Activated effector memory CD4-positive, alpha-beta T cell treated with anti-CD3 and anti-CD28 coated beads, Interleukin-2, amount 50 U/mL, for 16 hours (primary cell): Measurements from ENCODE around the gene ST3GAL6.

Experiments used
- DNase-seq: peaks from one replicate; pipeline ENCODE4 v3.0.0-alpha.2; 2020

ST3GAL6 gene

GRCh38 chr3:98741121-98741716 is 21.9 kb upstream of the ST3GAL6 start:
- no peak for DNase-seq

DNA sequence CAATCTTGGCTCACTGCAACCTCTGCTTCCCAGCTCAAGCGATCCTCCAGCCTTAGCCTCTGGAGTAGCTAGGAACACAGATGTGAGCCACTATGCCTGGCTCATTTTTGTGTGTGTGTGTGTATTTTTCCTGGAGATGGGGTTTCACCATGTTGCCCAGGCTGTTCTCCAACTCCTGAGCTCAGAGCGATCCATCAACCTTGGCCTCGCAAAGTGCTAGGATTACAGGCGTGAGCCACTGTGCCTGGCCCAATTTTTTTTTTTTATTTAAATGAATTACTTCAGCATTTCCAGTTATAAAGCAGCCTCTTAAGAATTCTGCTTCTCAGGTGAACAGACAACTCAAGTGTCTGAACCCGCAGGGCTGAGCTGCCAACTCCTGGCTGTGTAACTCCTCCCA is 20.1 kb upstream of the ST3GAL6 start:
- DNase-seq: no peak

- DNase-seq: no peak
These were observed 18.9 kb upstream of the ST3GAL6 start for GRCh38 chr3:98744283-98744682.

- DNase-seq: no peak
These were observed 17.4 kb upstream of the ST3GAL6 start for GRCh38 chr3:98745718-98746117.

- no peak for DNase-seq
These were observed 17.0 kb upstream of the ST3GAL6 start for GRCh38 chr3:98746122-98746521.

GRCh38 chr3:98746882-98747281 is 16.3 kb upstream of the ST3GAL6 start:
- no peak for DNase-seq

GRCh38 chr3:98750276-98750919 is 12.7 kb upstream of the ST3GAL6 start:
- no peak for DNase-seq

GRCh38 chr3:98754483-98754882 is 8.7 kb upstream of the ST3GAL6 start:
- DNase-seq: no peak

DNA sequence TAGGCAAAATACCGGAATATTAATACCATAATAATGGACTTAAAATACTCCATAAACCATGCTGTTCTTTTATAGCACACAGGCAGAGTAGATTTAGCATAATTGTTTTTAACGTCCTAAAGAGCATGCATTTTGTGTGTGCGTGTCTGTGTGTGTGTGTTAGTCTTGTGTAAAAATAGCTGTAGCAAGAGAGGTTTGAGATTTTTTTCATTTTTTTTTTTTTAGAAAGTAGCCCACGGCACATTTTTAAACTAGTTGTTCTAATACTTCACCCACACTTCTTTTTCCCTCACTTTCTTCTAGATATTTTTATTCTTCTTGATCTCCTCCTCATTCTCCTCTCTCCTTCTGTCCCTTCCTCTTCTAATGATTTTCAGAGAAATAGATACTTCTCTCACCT is 7.5 kb upstream of the ST3GAL6 start:
- DNase-seq: no peak

GRCh38 chr3:98759629-98760028 is 3.5 kb upstream of the ST3GAL6 start:
- DNase-seq: no peak

GRCh38 chr3:98761643-98762229 is 1.4 kb upstream of the ST3GAL6 start:
- DNase-seq: no peak

DNA sequence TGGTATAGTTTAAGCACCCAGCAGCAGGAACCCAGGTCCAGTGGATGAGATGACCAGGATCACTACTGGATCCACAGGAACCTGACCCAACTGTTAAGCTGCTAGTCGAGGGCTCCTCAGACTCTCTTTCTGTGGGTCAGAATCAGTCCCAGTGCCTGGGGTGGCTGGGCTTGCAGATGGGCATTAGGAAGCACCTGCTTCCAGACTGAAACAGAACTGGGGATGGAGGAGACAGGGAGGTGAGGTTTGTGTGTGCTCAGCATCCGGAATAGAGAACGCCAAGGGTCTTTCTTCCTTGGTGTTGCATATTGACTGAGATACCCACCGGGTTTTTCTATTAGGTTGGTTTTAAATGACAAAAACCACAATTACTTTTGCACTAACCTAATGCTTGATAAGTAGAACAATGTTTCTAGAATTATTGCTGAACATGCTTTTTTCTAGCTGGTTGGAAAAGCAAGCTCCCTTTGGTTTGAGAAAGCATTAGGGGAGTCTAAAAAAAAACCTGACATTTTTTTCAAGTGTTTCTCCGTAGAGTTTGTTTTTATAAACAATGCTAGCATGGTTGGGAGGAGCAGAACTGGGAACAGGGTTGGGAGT is 779 bp downstream of the ST3GAL6 start:
- no peak for DNase-seq

GRCh38 chr3:98764472-98764884 is 1.3 kb downstream of the ST3GAL6 start:
- DNase-seq: no peak

GRCh38 chr3:98765721-98766120 is 2.6 kb downstream of the ST3GAL6 start:
- no peak for DNase-seq

- DNase-seq: no peak
These were observed 3.8 kb downstream of the ST3GAL6 start for GRCh38 chr3:98766924-98767323.

DNA sequence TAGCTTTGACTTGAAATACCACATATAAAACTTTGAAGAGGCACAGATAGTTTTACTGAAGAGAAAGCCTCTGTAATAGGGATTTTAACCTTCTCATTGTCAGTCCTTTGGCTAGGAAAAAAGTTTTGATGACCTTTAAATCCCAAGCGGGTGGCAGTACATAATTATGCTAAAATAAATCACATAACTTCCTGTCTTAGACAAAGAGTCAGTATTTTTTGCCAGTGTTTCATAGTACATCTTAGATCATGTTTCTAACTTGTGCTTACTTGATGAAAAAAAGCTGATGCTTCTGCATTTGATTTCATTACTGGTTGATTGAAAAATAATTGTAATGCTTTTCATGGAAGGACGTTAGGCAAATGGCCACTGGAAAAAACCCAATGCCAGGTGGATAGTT is 5.8 kb downstream of the ST3GAL6 start:
- no peak for DNase-seq

GRCh38 chr3:98769448-98769847 is 6.3 kb downstream of the ST3GAL6 start:
- DNase-seq: no peak

DNA sequence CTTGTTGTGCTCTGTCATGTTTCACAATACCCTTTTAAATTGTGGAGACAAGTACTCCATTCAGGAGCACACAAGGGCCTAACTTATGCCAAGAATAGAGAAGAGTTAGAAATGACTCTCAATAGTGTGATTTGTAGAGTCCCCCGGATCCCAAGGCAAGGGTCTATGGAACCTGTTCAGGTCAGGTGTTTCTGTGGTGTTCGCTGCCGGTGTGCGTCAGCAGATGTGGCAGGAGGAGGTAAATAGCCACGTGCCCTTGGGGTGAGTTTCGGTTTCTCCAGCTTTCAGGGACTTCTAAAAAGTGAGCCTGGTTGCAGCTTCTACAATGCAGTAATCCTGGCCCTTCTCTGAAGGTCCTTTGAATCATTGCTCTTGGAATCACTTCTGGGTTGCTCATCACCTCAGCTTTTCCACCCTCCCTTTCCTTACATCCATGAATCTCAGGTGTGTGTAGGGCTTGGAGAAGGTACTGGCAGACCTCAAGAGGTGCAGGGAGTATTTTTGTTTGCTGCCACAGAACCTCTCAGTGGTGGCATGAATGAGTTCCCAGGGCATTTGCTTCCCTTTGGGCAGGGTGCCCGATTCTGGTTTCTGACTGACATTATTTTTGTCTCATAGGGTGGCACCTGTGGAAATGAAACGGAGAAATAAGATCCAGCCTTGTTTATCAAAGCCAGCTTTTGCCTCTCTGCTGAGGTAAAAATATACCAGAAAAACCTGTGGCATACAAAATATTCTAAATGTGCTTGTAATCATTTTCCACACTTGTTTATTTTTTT is 7.3 kb downstream of the ST3GAL6 start:
- no peak for DNase-seq

GRCh38 chr3:98772022-98772421 is 8.9 kb downstream of the ST3GAL6 start:
- no peak for DNase-seq

DNA sequence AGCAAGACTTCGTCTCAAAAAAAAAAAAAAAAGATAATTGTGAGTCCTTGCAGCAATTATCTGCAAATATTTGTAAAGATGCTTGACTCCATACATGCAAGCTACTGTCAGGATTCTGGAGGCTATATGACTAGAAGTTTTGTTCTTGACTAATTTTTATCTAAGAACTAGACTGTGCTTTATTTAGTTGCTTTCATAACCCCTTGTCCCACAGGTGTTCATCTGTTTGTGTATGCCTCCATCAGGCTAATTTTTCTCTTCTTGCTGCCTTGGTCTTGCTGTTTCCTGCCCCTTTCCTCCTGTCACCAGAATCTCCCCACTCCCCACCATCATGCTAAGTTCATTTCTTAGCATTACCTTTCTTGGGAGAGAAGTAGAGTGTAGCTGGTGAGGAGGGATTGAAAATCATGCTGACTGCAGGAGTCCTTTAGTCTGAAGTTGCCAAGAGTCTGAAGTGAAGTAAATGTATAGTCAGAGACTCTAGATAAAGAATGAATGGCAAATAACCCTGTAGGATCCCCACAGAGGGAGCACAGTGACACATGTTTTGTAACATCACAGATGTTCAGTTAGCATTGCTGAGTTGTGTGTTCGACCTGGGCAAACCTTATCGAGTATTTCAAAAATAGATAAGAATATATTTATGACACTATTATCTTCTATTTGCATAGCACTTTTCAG is 12.5 kb downstream of the ST3GAL6 start:
- no peak for DNase-seq

DNA sequence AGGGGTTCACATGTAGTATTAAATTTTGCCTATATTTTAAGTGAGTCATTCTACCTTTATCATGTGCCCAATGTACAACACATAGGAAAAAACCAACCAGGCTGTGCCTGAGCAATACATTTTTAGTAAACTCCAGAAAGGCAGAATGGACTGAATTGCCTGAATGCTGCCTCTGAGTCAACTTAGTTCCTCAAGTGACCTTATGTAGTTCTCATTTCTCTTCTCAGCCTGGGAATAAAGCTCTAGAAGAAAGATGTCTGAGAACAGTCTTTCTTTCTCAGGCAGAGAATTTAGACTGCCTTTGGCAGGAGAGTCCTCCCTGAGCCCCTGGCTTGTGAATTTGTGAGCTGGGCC is 13.0 kb downstream of the ST3GAL6 start:
- DNase-seq: no peak

GRCh38 chr3:98777286-98777685 is 14.1 kb downstream of the ST3GAL6 start:
- no peak for DNase-seq

DNA sequence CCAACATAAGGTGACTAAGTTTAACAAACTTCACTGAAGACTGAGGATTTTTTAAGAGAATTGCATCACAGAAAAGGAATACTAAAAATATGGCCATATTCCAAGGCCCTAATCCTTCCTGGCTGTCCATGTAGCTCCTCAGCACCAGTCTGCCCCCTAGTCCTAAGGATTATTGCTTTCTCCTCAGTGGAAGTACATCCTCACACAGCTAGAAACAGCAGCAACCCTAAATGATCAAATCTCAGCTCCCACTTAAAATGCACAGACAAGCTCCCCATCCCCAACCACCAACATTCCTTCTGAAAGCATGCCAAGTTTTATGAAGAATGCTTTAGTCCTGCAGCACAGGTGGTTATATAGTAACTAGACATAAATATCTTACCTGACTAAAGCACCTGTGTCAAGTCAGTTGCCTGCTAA is 14.7 kb downstream of the ST3GAL6 start:
- DNase-seq: no peak
